PC-9 (cell line): Measurements from ENCODE around the gene OXSR1. TPM values are rescaled to one million over a fixed set of nuclear protein-coding genes. Genes with fewer than 3 reads are reported as not detected.

ENCODE experiments used
- BruUV-seq: library from RNA; stranded (reverse); fragments of 400-500 nt; replicated peaks from 2 replicates; lab custom pipeline; 2021; lab: Mats Ljungman, UMichigan
- CTCF ChIA-PET: fragments of 300-600 bp; sonication (Branson Sonifier 250); formaldehyde crosslinking; loops from one replicate; lab custom pipeline; 2022; ENCODE audit warnings: antibody characterized with exemption; lab: Charles Lee
- POLR2A ChIA-PET: fragments of 300-600 bp; sonication (Branson Sonifier 250); formaldehyde crosslinking; loops from one replicate; lab custom pipeline; 2022; ENCODE audit warnings: antibody characterized with exemption; ENCODE audit not compliant: unreplicated experiment; lab: Charles Lee
- DNase-seq, 2 experiments: peaks; one replicate each; pipeline versions ENCODE4 v3.0.0 to v3.0.0-alpha.2; 2015 to 2022; ENCODE audit warnings: mixed read lengths in 1 of 2
- H2AFZ ChIP-seq: fragments of 200-600 bp; sonication (generic); 2 replicates; pipeline ENCODE4 v1.8.1; 2017; ENCODE audit warnings: antibody characterized with exemption
- H3F3A ChIP-seq: fragments of 200-600 bp; sonication (generic); 2 replicates; pipeline ENCODE4 v1.8.1; 2017; ENCODE audit warnings: antibody characterized with exemption, mild to moderate bottlenecking, low read depth; ENCODE audit not compliant: insufficient read depth
- H3K27ac ChIP-seq: fragments of 200-600 bp; sonication (generic); 2 replicates; pipeline ENCODE4 v1.6.1; 2016; ENCODE audit warnings: mixed run types
- H3K27me3 ChIP-seq: fragments of 200-600 bp; sonication (generic); 2 replicates; pipeline ENCODE4 v1.6.1; 2016; ENCODE audit warnings: low read depth, mixed run types; ENCODE audit not compliant: insufficient read depth
- H3K36me3 ChIP-seq: fragments of 200-600 bp; sonication (generic); 2 replicates; pipeline ENCODE4 v1.6.1; 2016; ENCODE audit warnings: low read depth, mixed run types
- H3K4me1 ChIP-seq: fragments of 200-600 bp; sonication (generic); replicated peaks from 2 replicates; pipeline ENCODE4 v1.6.1; 2016; ENCODE audit warnings: mixed run types; ENCODE audit not compliant: insufficient read depth
- H3K4me2 ChIP-seq: fragments of 200-600 bp; sonication (generic); 2 replicates; pipeline ENCODE4 v1.6.1; 2017; ENCODE audit warnings: mixed run types
- H3K4me3 ChIP-seq: fragments of 200-600 bp; sonication (generic); 2 replicates; pipeline ENCODE4 v1.6.1; 2016; ENCODE audit warnings: mixed run types
- H3K79me2 ChIP-seq: fragments of 200-600 bp; sonication (generic); 2 replicates; pipeline ENCODE4 v1.6.1; 2017; ENCODE audit warnings: low read depth, mixed run types
- H3K9me2 ChIP-seq: fragments of 200-600 bp; sonication (generic); 2 replicates; pipeline ENCODE4 v1.8.1; 2017; ENCODE audit warnings: mild to moderate bottlenecking; ENCODE audit not compliant: insufficient read depth
- H3K9me3 ChIP-seq: fragments of 200-600 bp; sonication (generic); 2 replicates; pipeline ENCODE4 v1.8.1; 2016; ENCODE audit warnings: low read depth; ENCODE audit not compliant: insufficient read depth
- H4K20me1 ChIP-seq: fragments of 200-600 bp; sonication (generic); 2 replicates; pipeline ENCODE4 v1.8.1; 2017; ENCODE audit not compliant: insufficient read depth
- CTCF ChIP-seq: fragments of 200-600 bp; sonication (generic); conservative IDR thresholded peaks from 2 replicates; pipeline ENCODE4 v1.6.1; 2017; ENCODE audit warnings: mixed run types, antibody characterized with exemption, mild to moderate bottlenecking, moderate library complexity
- EZH2 ChIP-seq: fragments of 200-600 bp; sonication (generic); IDR thresholded peaks from 2 replicates; pipeline ENCODE4 v1.8.0; 2017; ENCODE audit warnings: antibody characterized with exemption, low read depth
- intact Hi-C: fragments of 100-400 bp; cut with micrococcal nuclease; formaldehyde crosslinking; loops from one replicate; pipeline ENCODE4 v1.10.0; 2022; ENCODE audit not compliant: unreplicated experiment
- total RNA-seq: library from RNA; stranded (reverse); gene quantifications from 2 replicates; pipeline ENCODE4 v1.2.3, GENCODE V29; 2021

Gene OXSR1
- total RNA-seq, 1 experiment from 2014 or later: 54.3 TPM

GRCh38 chr3:38247366-38248035 lies 82.2 kb downstream of the OXSR1 start:
- intact Hi-C loops: loop anchor here (5.0 kb wide), 2 partner anchors 110 to 235 kb away; partner anchors contain the start of genes ACAA1 and MYD88
- Histone ChIP-seq H3K4me2 (no peak overlapping the region), H3F3A (peaks cover 10% of the 10 kb centered on the region; the same call in 1 of the 2 replicates), H3K27ac (peak overlapping the region; percentile 17; the same call in 1 of the 2 replicates), H3K9me2 (no peaks in the 10 kb centered on the region), H3K4me3 (no peak overlapping the region), H3K27me3 (no peaks in the 10 kb centered on the region), H2AFZ (no peak overlapping the region), H3K4me1 (0 out of 2 replicates have a peak, but pooled peaks cover 3% of the 10 kb centered on the region), H3K79me2 (no peaks in the 10 kb centered on the region), H4K20me1 (peaks cover 5% of the 10 kb centered on the region; the same call in 1 of the 2 replicates), H3K36me3 (0 out of 2 replicates have a peak, but pooled peaks cover 32% of the 10 kb centered on the region), H3K9me3 (no peaks in the 10 kb centered on the region)
- no peak; the same call in 1 of the 2 replicates for TF ChIP-seq CTCF
- TF ChIP-seq EZH2: no peak
- peak; percentile 25 to 70 for DNase-seq
- BruUV-seq: no TSS peak
- CTCF ChIA-PET: interaction anchor here (0.9 kb wide), 1 partner anchor 111 kb away, joined by 3 read pairs; the partner anchor contains the start of gene ACAA1
- POLR2A ChIA-PET: interaction anchor here (0.7 kb wide), 1 partner anchor 38 kb away, joined by 5 read pairs; no protein-coding TSS in a partner anchor

- Histone ChIP-seq H3K27me3 (no peaks in the 10 kb centered on the region), H3K4me3 (no peak overlapping the region), H4K20me1 (0 out of 2 replicates have a peak, but pooled peaks cover 4% of the 10 kb centered on the region), H2AFZ (no peak overlapping the region), H3F3A (peaks cover 6% of the 10 kb centered on the region; the same call in 1 of the 2 replicates), H3K36me3 (0 out of 2 replicates have a peak, but pooled peaks cover 37% of the 10 kb centered on the region), H3K4me2 (no peak overlapping the region), H3K79me2 (no peaks in the 10 kb centered on the region), H3K27ac (no peak overlapping the region), H3K9me3 (no peaks in the 10 kb centered on the region), H3K4me1 (0 out of 2 replicates have a peak, but pooled peaks cover 3% of the 10 kb centered on the region), H3K9me2 (no peaks in the 10 kb centered on the region)
- BruUV-seq: no TSS peak
- intact Hi-C loops: no loop called here
- ChIA-PET POLR2A (no interaction called here), CTCF (no interaction called here)
- no peak for TF ChIP-seq EZH2
- no peak for TF ChIP-seq CTCF
- no peak for DNase-seq
These were observed 84.9 kb downstream of the OXSR1 start for GRCh38 chr3:38250198-38250597.

GRCh38 chr3:38251197-38251596 lies 85.9 kb downstream of the OXSR1 start:
- Histone ChIP-seq H3K27ac (no peak overlapping the region), H3K79me2 (no peaks in the 10 kb centered on the region), H3K27me3 (no peaks in the 10 kb centered on the region), H2AFZ (no peak overlapping the region), H3F3A (peaks cover 6% of the 10 kb centered on the region; the same call in 1 of the 2 replicates), H3K9me2 (no peaks in the 10 kb centered on the region), H3K4me1 (0 out of 2 replicates have a peak, but pooled peaks cover 3% of the 10 kb centered on the region), H3K36me3 (0 out of 2 replicates have a peak, but pooled peaks cover 37% of the 10 kb centered on the region), H3K9me3 (no peaks in the 10 kb centered on the region), H3K4me3 (no peak overlapping the region), H3K4me2 (no peak overlapping the region), H4K20me1 (0 out of 2 replicates have a peak, but pooled peaks cover 4% of the 10 kb centered on the region)
- TF ChIP-seq EZH2 (no peak), CTCF (no peak)
- ChIA-PET POLR2A (no interaction called here), CTCF (no interaction called here)
- intact Hi-C loops: no loop called here
- no TSS peak for BruUV-seq
- DNase-seq: no peak
